Astrocyte of the cerebellum (primary cell): ENCODE results near the gene ZNF326.

Experiments used
- DNase-seq: peaks from one replicate; pipeline ENCODE4 v3.0.0-alpha.2; 2011; ENCODE audit warnings: low read depth
- H3K4me3 ChIP-seq: 2 replicates; pipeline ENCODE4 v1.5.1; 2011; ENCODE audit warnings: mild to moderate bottlenecking, low read depth, low read length, moderate library complexity
- CTCF ChIP-seq: IDR thresholded peaks from 2 replicates; pipeline ENCODE4 v1.5.1; 2012; ENCODE audit warnings: low read length, low read depth, moderate library complexity, mild to moderate bottlenecking; ENCODE audit errors: missing control alignments
- in situ Hi-C: cut with HindIII; loops from 2 replicates; pipeline ENCODE4 v1.10.0; 2017; ENCODE audit warnings: low sequenced_read_pairs

The ZNF326 gene

GRCh38 chr1:89989099-89989498 is 5.8 kb upstream of the ZNF326 start:
- DNase-seq, result no peak
- in situ Hi-C loops, result no loop called here
- no peak for TF ChIP-seq CTCF
- H3K4me3 ChIP-seq, result no peak overlapping the region

- H3K4me3 ChIP-seq, result no peak overlapping the region
- no peak for DNase-seq
- no peak for TF ChIP-seq CTCF
- in situ Hi-C loops, result no loop called here
Measured at GRCh38 chr1:89989799-89990198, 5.1 kb upstream of the ZNF326 start.

- no peak overlapping the region for H3K4me3 ChIP-seq
- no peak for TF ChIP-seq CTCF
- no peak for DNase-seq
- in situ Hi-C loops, result no loop called here
Measured at GRCh38 chr1:89990976-89991831, 3.7 kb upstream of the ZNF326 start.

- no peak for DNase-seq
- no peak overlapping the region for H3K4me3 ChIP-seq
- no peak for TF ChIP-seq CTCF
- in situ Hi-C loops, result no loop called here
Measured at GRCh38 chr1:89993541-89993940, 1.4 kb upstream of the ZNF326 start.

- peak overlapping the region; percentile 81 for H3K4me3 ChIP-seq
- in situ Hi-C loops, result no loop called here
- DNase-seq, result no peak
- TF ChIP-seq CTCF, result no peak
Measured at GRCh38 chr1:89994231-89994804, 592 bp upstream of the ZNF326 start.

GRCh38 chr1:89995598-89996449 is 914 bp downstream of the ZNF326 start:
- DNase-seq, result no peak
- TF ChIP-seq CTCF, result no peak
- H3K4me3 ChIP-seq, result peak overlapping the region; percentile 81
- in situ Hi-C loops, result loop anchor here (5.0 kb wide), 1 partner anchor 36 kb away; no protein-coding TSS in a partner anchor
